ENCODE data around the gene GRIK5. TPM values are rescaled to one million over a fixed set of nuclear protein-coding genes. Genes with fewer than 3 reads are reported as not detected.
"Not testable (repeated sequence)": the region's sequence is repeated elsewhere in the genome, so short reads cannot be mapped to it uniquely, and the experiment has no call there.

The GRIK5 gene
- total RNA-seq, 3 donors from 2014 or later: 0.49 to 1.1 (median 0.61) TPM

DNA sequence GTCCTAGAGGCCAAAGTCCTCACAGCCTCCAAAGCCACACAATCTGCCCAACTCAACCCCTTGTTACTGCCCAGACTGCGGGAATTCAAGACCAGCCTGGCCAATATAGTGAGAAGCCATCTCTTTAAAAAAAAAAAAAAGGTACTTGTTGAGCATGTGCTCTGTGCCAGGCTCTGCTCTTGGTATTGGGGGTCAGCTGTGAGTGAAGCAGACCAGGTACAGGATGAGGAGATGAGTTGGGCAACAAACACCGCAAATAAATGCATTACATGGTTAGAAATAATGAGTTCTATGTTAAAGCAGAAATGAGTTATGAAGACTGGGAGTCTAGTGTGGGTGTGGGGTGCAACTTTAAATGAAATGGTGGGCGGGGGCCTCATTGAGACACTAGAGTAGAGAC is 9.9 kb downstream of the GRIK5 start:
- no peaks in the 10 kb centered on the region for H3K36me3 Mint-ChIP-seq (ENCODE audit: insufficient read depth)
- no peaks in the 10 kb centered on the region for H3K4me1 Mint-ChIP-seq (ENCODE audit: low read depth)
- peaks cover 14% of the 10 kb centered on the region for H3K27me3 Mint-ChIP-seq (ENCODE audit: low read depth)
- DNase-seq (no peak), ATAC-seq (no peak)
- no peak overlapping the region for H3K4me3 Mint-ChIP-seq
- no peaks in the 10 kb centered on the region for H3K9me3 Mint-ChIP-seq

DNA sequence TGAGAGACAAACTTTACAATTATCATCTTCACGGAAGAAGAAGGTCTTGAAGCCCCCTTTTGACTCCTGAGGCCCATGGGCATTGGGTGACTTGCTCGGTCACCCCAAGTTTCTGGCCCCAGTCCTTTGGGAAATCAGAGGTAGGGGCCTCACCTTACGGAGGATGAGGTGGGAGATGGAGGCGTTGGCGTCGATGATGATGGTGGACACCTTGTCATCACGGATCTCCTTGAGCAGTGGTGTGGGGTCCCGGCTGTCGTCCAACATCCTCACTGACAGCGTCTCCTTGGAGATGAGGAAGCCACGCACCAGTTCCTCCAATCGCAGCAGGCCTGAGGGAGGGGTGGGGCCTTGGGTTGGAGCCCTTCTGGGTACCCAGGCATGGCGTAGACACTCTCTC is 10.8 kb downstream of the GRIK5 start:
- ATAC-seq (no peak), DNase-seq (no peak)
- Mint-ChIP-seq H3K9me3 (no peaks in the 10 kb centered on the region), H3K4me1 (ENCODE audit: low read depth) (no peaks in the 10 kb centered on the region), H3K36me3 (ENCODE audit: insufficient read depth) (no peaks in the 10 kb centered on the region), H3K27me3 (ENCODE audit: low read depth) (peaks cover 8% of the 10 kb centered on the region), H3K4me3 (no peak overlapping the region)

DNA sequence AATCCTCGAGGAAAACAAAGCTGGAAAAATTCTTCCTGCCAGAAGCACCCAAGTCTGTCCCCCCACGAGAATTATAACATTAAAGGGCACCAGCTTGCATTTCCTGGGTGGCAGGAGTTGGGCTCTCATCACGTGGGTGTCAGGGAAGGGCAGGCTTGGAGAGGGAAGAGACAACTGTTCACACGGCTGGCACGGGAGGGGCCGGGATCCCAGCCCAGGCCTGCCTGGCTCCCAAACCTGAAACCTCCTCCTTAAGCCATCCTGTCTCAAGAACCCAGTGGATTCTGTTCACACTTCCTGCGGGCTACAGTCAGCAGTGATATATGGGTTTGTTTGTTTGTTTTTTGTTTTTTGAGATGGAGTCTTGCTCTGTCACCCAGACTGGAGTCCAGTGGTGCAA is 12.2 kb downstream of the GRIK5 start:
- H3K36me3 Mint-ChIP-seq (ENCODE audit: insufficient read depth): no peaks in the 10 kb centered on the region
- no peak for ATAC-seq
- DNase-seq: no peak
- no peaks in the 10 kb centered on the region for H3K9me3 Mint-ChIP-seq
- H3K27me3 Mint-ChIP-seq (ENCODE audit: low read depth): peaks cover 8% of the 10 kb centered on the region
- no peaks in the 10 kb centered on the region for H3K4me1 Mint-ChIP-seq (ENCODE audit: low read depth)
- no peak overlapping the region for H3K4me3 Mint-ChIP-seq

DNA sequence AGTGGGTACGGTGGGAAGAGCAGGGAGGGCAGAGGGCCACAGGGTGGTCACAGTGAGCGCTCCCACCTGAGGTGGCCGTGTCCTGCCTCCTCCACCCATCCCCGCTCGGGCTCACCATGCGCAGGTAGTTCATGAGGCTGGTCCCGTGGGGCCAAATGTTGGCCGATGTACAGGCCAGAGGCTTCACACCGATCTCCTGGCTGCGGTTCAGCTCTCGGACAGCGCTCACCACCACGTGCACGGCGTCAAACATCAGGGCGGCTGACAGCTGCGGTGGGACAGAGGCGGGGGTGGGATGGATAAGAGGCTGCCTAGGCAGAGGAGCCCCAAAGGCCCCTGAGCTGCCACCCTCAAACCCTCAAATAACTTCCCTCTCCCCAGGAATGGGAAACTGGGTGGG is 15.8 kb downstream of the GRIK5 start:
- no peak overlapping the region for H3K4me3 Mint-ChIP-seq
- H3K4me1 Mint-ChIP-seq (ENCODE audit: low read depth): peaks cover 7% of the 10 kb centered on the region
- H3K9me3 Mint-ChIP-seq: no peaks in the 10 kb centered on the region
- DNase-seq (no peak), ATAC-seq (no peak)
- no peaks in the 10 kb centered on the region for H3K27me3 Mint-ChIP-seq (ENCODE audit: low read depth)
- no peaks in the 10 kb centered on the region for H3K36me3 Mint-ChIP-seq (ENCODE audit: insufficient read depth)

DNA sequence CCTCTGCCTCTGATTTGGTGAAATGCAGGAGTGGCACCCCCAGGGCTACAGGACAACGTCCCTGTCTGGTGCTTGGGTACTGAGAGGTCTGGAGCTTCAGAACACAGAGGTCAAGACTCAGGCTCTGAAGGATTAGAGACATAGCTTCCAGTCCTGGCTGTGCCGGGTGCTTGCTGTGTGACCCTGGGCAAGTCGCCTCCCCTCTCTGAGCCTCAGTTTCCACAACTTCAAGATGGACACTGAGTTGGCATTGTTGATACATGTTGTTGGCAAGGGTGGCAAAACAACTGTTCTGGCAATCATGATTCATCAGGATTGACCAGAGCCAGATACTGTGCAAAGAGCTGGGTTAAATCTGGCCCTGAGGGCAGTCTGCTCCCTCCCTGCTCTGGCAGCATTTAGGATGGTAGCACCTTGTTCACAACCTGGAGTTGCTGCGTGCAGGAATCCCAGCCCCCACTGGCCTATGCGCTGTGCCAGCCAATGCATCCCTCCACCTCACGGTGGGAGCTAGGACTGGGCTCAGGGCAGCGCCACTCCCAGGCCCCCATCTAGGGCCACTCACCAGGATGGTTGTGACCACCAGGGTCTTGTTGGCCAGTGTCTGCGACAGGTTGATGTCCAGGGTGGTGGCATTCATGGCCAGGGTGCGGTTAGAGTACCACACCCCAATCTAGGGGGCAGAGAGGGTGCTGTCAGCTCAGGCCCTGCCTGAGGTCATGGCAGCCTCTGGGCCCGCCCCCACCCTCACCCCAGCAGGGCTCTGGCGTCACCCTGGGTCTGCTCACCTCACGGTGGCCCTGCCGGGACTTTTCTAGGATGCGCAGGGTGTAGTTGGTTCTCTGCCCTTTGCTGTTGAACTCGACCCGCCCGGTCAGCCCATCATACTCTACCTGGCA is 16.7 kb downstream of the GRIK5 start:
- no peak overlapping the region for H3K4me3 Mint-ChIP-seq
- no peak for DNase-seq
- no peak for ATAC-seq
- H3K36me3 Mint-ChIP-seq (ENCODE audit: insufficient read depth): no peaks in the 10 kb centered on the region
- H3K9me3 Mint-ChIP-seq: no peaks in the 10 kb centered on the region
- H3K27me3 Mint-ChIP-seq (ENCODE audit: low read depth): no peaks in the 10 kb centered on the region
- H3K4me1 Mint-ChIP-seq (ENCODE audit: low read depth): peaks cover 10% of the 10 kb centered on the region

DNA sequence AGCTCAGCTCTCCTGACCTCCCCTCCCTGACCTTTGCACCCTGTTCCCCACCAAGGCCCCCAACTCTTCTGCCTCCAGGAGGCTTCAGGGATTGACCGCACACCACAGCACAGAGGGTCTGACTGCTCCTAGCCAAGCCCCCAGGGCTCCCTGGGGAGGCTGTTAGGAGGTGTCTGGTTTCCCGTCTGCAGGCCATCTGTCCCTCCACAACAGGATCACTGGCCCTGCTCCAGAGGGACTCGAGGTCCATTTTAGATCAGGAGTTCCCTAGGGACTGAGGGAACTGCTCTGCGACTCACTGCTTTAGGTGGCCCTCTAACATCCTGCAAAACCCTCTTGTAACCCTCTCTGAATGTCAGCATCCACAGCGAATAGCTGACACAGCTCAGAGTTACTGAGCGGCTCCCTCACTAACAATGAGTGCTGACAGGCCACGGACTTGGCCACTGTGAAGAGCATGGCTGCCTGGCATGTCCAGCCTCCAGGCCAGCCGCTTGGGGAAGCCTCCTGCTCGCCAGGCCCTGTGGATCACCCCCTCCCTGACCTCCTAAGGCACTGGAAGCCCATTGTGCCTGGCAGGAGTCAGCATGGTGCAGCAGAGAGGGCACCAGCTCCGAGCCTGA is 17.7 kb downstream of the GRIK5 start:
- no peaks in the 10 kb centered on the region for H3K36me3 Mint-ChIP-seq (ENCODE audit: insufficient read depth)
- ATAC-seq: no peak
- no peaks in the 10 kb centered on the region for H3K27me3 Mint-ChIP-seq (ENCODE audit: low read depth)
- peaks cover 10% of the 10 kb centered on the region for H3K4me1 Mint-ChIP-seq (ENCODE audit: low read depth)
- H3K9me3 Mint-ChIP-seq: no peaks in the 10 kb centered on the region
- DNase-seq: no peak
- H3K4me3 Mint-ChIP-seq: no peak overlapping the region

DNA sequence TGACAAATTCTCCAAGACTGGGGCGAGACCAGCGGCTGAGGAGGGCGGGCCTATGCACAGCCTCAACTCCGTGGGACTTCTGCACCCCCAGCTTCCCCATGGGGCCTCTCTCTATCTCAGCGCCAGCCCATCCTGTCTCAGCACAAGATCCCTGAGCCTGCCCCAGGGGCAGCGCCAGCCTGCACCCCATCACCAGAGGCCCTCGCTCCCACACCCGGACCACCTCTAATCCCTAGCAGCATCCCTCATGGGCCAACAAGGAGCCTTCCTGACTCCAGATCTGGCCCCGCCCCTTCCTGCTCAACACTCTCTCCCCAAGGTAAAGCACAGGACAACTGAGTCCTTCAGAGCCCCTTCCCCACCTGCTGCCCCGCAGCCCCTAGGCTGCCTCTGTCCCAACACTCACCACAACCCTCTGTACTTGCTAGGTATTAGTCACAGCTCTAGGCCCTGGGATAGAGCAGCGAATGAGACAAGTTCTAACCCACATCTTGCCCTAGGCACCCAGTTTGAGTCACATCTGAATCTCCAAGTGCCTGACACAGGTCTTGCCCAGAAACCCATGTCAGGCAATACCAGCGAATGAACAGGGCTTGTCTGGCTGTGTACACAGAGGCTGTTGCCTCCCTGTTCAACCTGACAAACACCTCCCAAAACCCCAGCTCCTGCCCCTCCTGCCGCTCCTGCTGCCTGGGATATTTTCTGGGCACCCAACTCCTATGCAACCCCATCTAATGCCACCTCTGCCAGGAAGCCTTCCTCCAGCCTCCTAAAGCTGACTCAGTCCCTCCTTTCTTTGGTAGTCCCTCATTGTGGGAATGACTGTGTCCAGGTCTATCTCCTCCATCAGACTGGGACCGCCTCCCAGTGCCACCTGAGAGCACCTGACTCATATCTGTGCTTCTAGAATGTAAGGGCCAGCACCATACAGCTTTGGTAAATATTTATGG is 18.6 kb downstream of the GRIK5 start:
- DNase-seq: no peak
- no peaks in the 10 kb centered on the region for H3K27me3 Mint-ChIP-seq (ENCODE audit: low read depth)
- H3K4me1 Mint-ChIP-seq (ENCODE audit: low read depth): peaks cover 10% of the 10 kb centered on the region
- H3K36me3 Mint-ChIP-seq (ENCODE audit: insufficient read depth): no peaks in the 10 kb centered on the region
- ATAC-seq: peak; percentile 88 to 91
- H3K4me3 Mint-ChIP-seq: no peak overlapping the region
- no peaks in the 10 kb centered on the region for H3K9me3 Mint-ChIP-seq

DNA sequence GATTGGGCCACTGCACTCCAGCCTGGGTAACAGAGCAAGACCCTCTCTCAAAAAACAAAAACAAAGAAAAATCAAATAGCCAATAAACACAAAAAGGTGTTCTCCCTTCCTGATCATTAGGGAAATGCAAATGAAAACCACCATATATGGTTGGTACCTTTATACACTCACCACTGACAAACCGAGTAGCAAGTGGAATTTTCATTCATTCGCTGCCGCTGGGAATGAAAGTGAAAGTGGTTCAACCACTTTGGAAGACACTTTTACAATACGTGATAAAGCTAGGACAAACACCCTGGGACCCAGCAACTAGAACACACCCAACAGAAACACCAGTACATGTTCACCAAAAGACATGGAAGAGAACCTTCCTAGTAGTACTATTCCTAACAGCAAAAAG is 21.0 kb downstream of the GRIK5 start:
- H3K36me3 Mint-ChIP-seq (ENCODE audit: insufficient read depth): no peaks in the 10 kb centered on the region
- peaks cover 10% of the 10 kb centered on the region for H3K4me1 Mint-ChIP-seq (ENCODE audit: low read depth)
- H3K4me3 Mint-ChIP-seq: peak overlapping the region; percentile 51
- H3K9me3 Mint-ChIP-seq: no peaks in the 10 kb centered on the region
- ATAC-seq (peak; percentile 20 to 33), DNase-seq (no peak)
- H3K27me3 Mint-ChIP-seq (ENCODE audit: low read depth): no peaks in the 10 kb centered on the region

DNA sequence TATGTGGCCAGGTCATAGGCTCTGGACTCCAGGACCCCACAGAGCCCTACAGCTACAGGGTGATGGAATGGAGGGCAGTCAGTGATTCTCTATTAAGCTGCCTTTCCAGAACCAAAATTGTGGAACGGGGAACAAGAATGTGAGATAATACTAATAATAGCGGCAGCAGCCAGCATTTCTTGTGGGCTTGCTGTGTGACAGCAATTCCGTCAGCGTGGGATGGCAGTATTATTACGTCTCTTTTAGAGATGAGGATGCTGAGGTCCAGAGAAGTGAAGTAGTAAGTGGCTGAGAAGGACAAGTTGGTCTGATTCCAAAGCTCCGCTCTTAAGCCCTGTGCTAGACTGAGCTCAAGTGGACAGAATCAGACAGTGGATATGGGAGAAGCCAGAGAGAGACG is 24.4 kb downstream of the GRIK5 start:
- no peaks in the 10 kb centered on the region for H3K36me3 Mint-ChIP-seq (ENCODE audit: insufficient read depth)
- no peaks in the 10 kb centered on the region for H3K27me3 Mint-ChIP-seq (ENCODE audit: low read depth)
- peaks cover 7% of the 10 kb centered on the region for H3K4me1 Mint-ChIP-seq (ENCODE audit: low read depth)
- H3K9me3 Mint-ChIP-seq: no peaks in the 10 kb centered on the region
- ATAC-seq (no peak), DNase-seq (no peak)
- H3K4me3 Mint-ChIP-seq: no peak overlapping the region

DNA sequence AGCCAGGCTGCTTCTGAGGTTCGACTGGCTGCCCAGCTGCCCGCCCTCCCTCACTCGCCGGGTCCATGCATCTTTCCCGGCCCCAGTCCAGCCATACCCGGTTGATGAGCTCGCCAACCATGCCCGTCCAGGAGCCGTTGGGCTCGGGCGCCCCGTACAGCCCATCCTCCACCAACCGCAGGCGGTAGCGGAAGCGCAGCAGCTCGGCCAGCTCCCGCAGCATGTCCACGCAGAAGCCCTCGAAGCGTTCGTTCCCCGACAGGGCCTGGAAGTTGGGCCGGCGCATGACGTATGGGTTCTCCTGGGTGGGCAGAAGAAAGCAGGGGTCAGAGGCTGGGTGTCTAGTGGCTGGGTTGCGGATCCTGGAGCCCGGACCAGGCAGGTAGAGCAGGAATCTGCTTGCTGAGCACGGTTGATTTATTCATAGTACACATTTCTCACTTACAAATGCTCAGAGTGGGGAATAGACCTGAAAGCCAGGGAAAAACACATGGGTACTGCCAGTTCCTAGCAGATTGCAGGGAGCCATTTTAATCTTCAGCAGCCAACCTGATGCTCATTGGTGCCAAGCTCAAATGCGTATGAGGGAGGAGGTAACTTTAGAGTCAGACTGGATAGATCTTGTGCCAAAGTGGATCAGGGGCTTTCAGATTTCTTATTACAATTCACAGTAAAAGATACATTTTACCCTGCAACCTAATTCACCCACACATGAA is 27.4 kb downstream of the GRIK5 start:
- H3K9me3 Mint-ChIP-seq: no peaks in the 10 kb centered on the region
- DNase-seq (no peak), ATAC-seq (no peak)
- no peaks in the 10 kb centered on the region for H3K27me3 Mint-ChIP-seq (ENCODE audit: low read depth)
- no peaks in the 10 kb centered on the region for H3K36me3 Mint-ChIP-seq (ENCODE audit: insufficient read depth)
- H3K4me1 Mint-ChIP-seq (ENCODE audit: low read depth): no peaks in the 10 kb centered on the region
- no peak overlapping the region for H3K4me3 Mint-ChIP-seq

DNA sequence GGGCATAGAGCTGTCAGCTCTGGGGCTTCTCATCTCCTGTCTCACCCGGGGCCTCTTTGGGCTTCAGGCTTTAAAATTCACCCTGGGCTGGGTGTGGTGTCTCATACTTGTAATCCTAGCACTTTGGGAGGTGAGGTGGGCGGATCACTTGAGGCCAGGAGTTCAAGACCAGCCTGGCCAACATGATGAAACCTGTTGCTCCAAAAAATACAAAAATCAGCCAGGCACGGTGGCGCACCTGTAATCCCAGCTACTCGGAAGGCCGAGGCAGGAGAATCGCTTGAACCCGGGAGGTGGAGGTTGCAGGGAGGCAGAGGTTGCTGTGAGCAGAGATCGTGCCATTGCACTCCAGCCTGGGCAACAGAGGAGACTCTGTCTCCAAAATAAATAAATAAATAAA is 29.5 kb downstream of the GRIK5 start:
- H3K9me3 Mint-ChIP-seq; ATAC-seq; H3K4me3 Mint-ChIP-seq; H3K27me3 Mint-ChIP-seq (ENCODE audit: low read depth); H3K36me3 Mint-ChIP-seq (ENCODE audit: insufficient read depth); H3K4me1 Mint-ChIP-seq (ENCODE audit: low read depth); DNase-seq: not testable (repeated sequence)

DNA sequence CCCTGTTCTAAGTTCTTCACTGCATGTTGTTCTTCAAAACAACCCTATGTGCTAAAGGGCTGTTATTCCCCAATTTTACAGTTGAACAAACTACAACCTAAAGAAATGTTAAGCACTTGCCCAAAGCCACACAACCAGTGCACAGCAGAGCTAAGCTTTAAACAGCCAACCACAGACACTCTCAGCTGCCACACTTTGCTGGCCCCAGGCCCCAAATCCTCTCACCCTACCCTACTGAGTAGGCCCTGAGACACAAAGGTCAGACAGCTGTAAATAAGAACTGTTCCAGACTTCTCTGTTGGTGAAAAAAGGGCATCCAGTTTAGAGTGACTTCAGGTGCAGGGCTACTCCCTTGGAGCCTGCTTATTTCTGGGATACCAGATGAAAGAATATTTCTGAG is 30.0 kb downstream of the GRIK5 start:
- H3K4me3 Mint-ChIP-seq: no peak overlapping the region
- H3K27me3 Mint-ChIP-seq (ENCODE audit: low read depth): no peaks in the 10 kb centered on the region
- no peaks in the 10 kb centered on the region for H3K9me3 Mint-ChIP-seq
- no peaks in the 10 kb centered on the region for H3K36me3 Mint-ChIP-seq (ENCODE audit: insufficient read depth)
- DNase-seq (no peak), ATAC-seq (no peak)
- no peaks in the 10 kb centered on the region for H3K4me1 Mint-ChIP-seq (ENCODE audit: low read depth)

DNA sequence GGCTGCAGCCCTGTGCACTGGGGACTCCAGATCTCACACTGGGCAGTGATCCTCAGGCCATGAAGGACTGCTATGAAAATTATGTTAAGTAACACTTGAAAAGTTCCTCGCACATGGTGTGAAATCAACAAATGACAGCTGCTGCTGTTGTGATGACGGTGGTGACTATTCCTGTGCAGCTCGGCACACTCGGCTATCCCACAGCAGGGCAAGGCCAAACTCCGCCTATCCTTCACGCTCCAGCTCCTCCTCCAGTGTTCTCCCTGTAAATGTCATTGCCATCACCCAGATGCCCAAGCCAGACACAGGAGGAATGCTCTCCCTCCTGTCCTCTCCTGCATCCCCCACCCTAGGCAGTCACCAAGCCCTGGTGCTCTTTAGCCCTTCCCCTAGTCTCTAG is 31.3 kb downstream of the GRIK5 start:
- ATAC-seq (no peak), DNase-seq (no peak)
- no peak overlapping the region for H3K4me3 Mint-ChIP-seq
- H3K27me3 Mint-ChIP-seq (ENCODE audit: low read depth): peaks cover 2% of the 10 kb centered on the region
- no peaks in the 10 kb centered on the region for H3K36me3 Mint-ChIP-seq (ENCODE audit: insufficient read depth)
- no peaks in the 10 kb centered on the region for H3K4me1 Mint-ChIP-seq (ENCODE audit: low read depth)
- no peaks in the 10 kb centered on the region for H3K9me3 Mint-ChIP-seq

DNA sequence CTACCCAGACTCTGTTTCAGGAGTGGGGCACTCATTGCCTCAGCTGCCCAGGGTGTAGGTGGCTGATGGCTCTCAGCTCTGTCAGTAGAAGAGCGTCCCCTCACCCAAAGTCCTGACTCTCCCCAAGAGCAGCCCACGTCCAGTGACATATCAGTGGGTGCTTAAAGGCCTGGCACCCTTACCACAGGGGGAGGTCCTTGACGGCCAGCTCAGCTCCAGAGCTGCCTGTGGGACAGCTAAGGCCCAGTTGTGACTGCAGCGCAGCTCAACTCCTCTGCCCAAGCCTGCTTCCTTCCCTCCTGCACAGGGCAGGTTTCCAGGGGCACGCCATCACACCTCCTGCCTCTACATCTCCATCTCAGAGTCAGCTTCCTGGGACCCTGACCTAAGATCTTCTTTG is 32.4 kb downstream of the GRIK5 start:
- ATAC-seq (no peak), DNase-seq (no peak)
- no peak overlapping the region for H3K4me3 Mint-ChIP-seq
- H3K27me3 Mint-ChIP-seq (ENCODE audit: low read depth): peaks cover 5% of the 10 kb centered on the region
- no peaks in the 10 kb centered on the region for H3K36me3 Mint-ChIP-seq (ENCODE audit: insufficient read depth)
- H3K4me1 Mint-ChIP-seq (ENCODE audit: low read depth): no peaks in the 10 kb centered on the region
- H3K9me3 Mint-ChIP-seq: no peaks in the 10 kb centered on the region
